ENCODE results near the gene WDR1. TPM values are rescaled to one million over a fixed set of nuclear protein-coding genes. Genes with fewer than 3 reads are reported as not detected.

Gene WDR1
- polyA plus RNA-seq, 1 of the 3 experiments (the other 2 are of a cell fraction): 310 TPM

GRCh38 chr4:10139518-10139917 is 22.9 kb upstream of the WDR1 start:
- H3K4me1 ChIP-seq (ENCODE audit: control insufficient read depth in 1 of 2, insufficient read depth in 2 of 2, low read depth in 1 of 2, low read length in 1 of 2): no peaks in the 10 kb centered on the region; a peak in 1 of 4 replicates
- no peaks in the 10 kb centered on the region for H3K9me2 ChIP-seq
- POLR2A ChIA-PET: no interaction called here
- no peak overlapping the region for H2AFZ ChIP-seq (ENCODE audit: low read depth)
- no peaks in the 10 kb centered on the region for H3F3A ChIP-seq (replicated peaks; ENCODE audit: insufficient read depth)
- no peak overlapping the region for H3K4me3 ChIP-seq (ENCODE audit: low read depth in 2 of 2, low read length in 1 of 2)
- no CpG with 5 or more reads among the region's 2 CpGs for WGBS (ENCODE audit: low lambda C conversion rate)
- H3K79me2 ChIP-seq (ENCODE audit: insufficient read depth): no peaks in the 10 kb centered on the region
- no peaks in the 10 kb centered on the region for H4K20me1 ChIP-seq (ENCODE audit: insufficient read depth)
- no peak for TF ChIP-seq RXRA (IDR thresholded peaks at IDR 0.05; ENCODE audit: borderline replicate concordance, low read depth)
- TF ChIP-seq GATA2 (CRISPR knock-in tag; IDR thresholded peaks at IDR 0.05): no peak
- no peak for TF ChIP-seq MAX (IDR thresholded peaks at IDR 0.05; ENCODE audit: low read depth)
- TF ChIP-seq RCOR1 (IDR thresholded peaks at IDR 0.05; ENCODE audit: low read length): no peak
- TF ChIP-seq ELF1 (IDR thresholded peaks at IDR 0.05): no peak
- TF ChIP-seq NFIC (IDR thresholded peaks at IDR 0.05; ENCODE audit: borderline replicate concordance): no peak
- no peak for TF ChIP-seq IRF3 (IDR thresholded peaks at IDR 0.05; ENCODE audit: low read depth, low read length)
- TF ChIP-seq TCF12 (IDR thresholded peaks at IDR 0.05): no peak
- TF ChIP-seq EZH2phosphoT487 (IDR thresholded peaks at IDR 0.05; ENCODE audit: borderline replicate concordance, low read depth): no peak
- no peak for TF ChIP-seq SMC3 (IDR thresholded peaks at IDR 0.05; ENCODE audit: low read depth, low read length)
- no peak for TF ChIP-seq USF2 (IDR thresholded peaks at IDR 0.05; ENCODE audit: borderline replicate concordance, low read depth, low read length)
- TF ChIP-seq USF1 (IDR thresholded peaks at IDR 0.05; ENCODE audit: borderline replicate concordance, low read depth): no peak
- TF ChIP-seq FOSL2 (IDR thresholded peaks at IDR 0.05; ENCODE audit: borderline replicate concordance, low read depth): no peak
- TF ChIP-seq CTCF (IDR thresholded peaks at IDR 0.05): no peak
- CTCF ChIA-PET: interaction anchor here (0.7 kb wide), 1 partner anchor 14 kb away, joined by 3 read pairs; no protein-coding TSS in a partner anchor
- H3K27me3 ChIP-seq (ENCODE audit: insufficient read depth): peaks cover 12% of the 10 kb centered on the region; the same call in 1 of the 2 replicates
- no peaks in the 10 kb centered on the region for H3K36me3 ChIP-seq (replicated peaks in 1 of 2; ENCODE audit: control insufficient read depth in 1 of 2, insufficient read depth in 2 of 2, low read length in 1 of 2)
- no peak for DNase-seq
- no peaks in the 10 kb centered on the region for H3K9me3 ChIP-seq
- H3K9ac ChIP-seq: no peak overlapping the region
- H3K4me2 ChIP-seq: no peak overlapping the region
- no peak overlapping the region for H3K27ac ChIP-seq (ENCODE audit: low read depth in 2 of 2, low read length in 1 of 2)

Data from SK-N-SH (cell line).